H1 (cell line): ENCODE measurements around the gene ADAMTS13. TPM values are rescaled to one million over a fixed set of nuclear protein-coding genes. Genes with fewer than 3 reads are reported as not detected.

Experiments used
- CTCF ChIA-PET: fragments of 300-600 bp; sonication (Branson Sonifier 250); formaldehyde crosslinking; loops from one replicate; lab custom pipeline; 2021; ENCODE audit not compliant: partially characterized antibody; lab: Charles Lee
- POLR2A ChIA-PET: fragments of 300-600 bp; sonication (Branson Sonifier 250); formaldehyde crosslinking; loops from one replicate; lab custom pipeline; 2021; ENCODE audit warnings: inconsistent platforms; ENCODE audit not compliant: partially characterized antibody; lab: Charles Lee
- DNase-seq, 2 experiments: peaks; one replicate each; pipeline versions ENCODE4 v3.0.0 to v3.0.0-alpha.2; 2010 to 2022; ENCODE audit warnings: low spot score in 2 of 2, low read depth in 1 of 2, mixed read lengths in 1 of 2
- FAIRE-seq: peaks from 2 replicates; lab custom pipeline; 2011; peaks lifted over from hg19 to GRCh38; lab: Jason Lieb, UNC
- H2AFZ ChIP-seq: 2 replicates; pipeline ENCODE4 v1.8.1; 2012; ENCODE audit warnings: low read length, inconsistent platforms
- H2AK5ac ChIP-seq: 2 replicates; pipeline ENCODE4 v1.6.1; 2013; ENCODE audit warnings: low read depth, low read length
- H2BK120ac ChIP-seq: replicated peaks from 2 replicates; pipeline ENCODE3; 2013; ENCODE audit warnings: low read depth, low read length, inconsistent platforms
- H2BK12ac ChIP-seq: 2 replicates; pipeline ENCODE4 v1.6.1; 2013; ENCODE audit warnings: low read depth, low read length
- H2BK15ac ChIP-seq: 2 replicates; pipeline ENCODE4 v1.6.1; 2013; ENCODE audit warnings: low read length
- H2BK20ac ChIP-seq: 2 replicates; pipeline ENCODE4 v1.6.1; 2013; ENCODE audit warnings: low read length
- H2BK5ac ChIP-seq: 2 replicates; pipeline ENCODE4 v1.6.1; 2013; ENCODE audit warnings: low read depth, low read length
- H3K14ac ChIP-seq: 2 replicates; pipeline ENCODE4 v1.6.1; 2013; ENCODE audit warnings: inconsistent platforms; ENCODE audit not compliant: insufficient read length
- H3K18ac ChIP-seq: 2 replicates; pipeline ENCODE4 v1.6.1; 2013; ENCODE audit warnings: low read length; ENCODE audit errors: extremely low read depth
- H3K23ac ChIP-seq: 2 replicates; pipeline ENCODE4 v1.6.1; 2013; ENCODE audit warnings: inconsistent platforms; ENCODE audit not compliant: insufficient read length
- H3K23me2 ChIP-seq: 2 replicates; pipeline ENCODE4 v1.6.1; 2013; ENCODE audit warnings: low read depth, low read length
- H3K27ac ChIP-seq: 2 replicates; pipeline ENCODE4 v1.6.1; 2011; ENCODE audit warnings: low read depth, low read length, inconsistent platforms
- H3K27me3 ChIP-seq, 4 experiments: replicated peaks in 1 of 4; 1 replicate in 1 of 4; 2 replicates in 3 of 4; pipeline versions ENCODE4 v1.6.1 to v1.8.1; 2011 to 2013; ENCODE audit warnings: low read length in 3 of 4, mild to moderate bottlenecking in 3 of 4, inconsistent platforms in 2 of 4, mixed read lengths in 2 of 4, moderate library complexity in 1 of 4; ENCODE audit not compliant: control insufficient read depth in 3 of 4, insufficient read depth in 3 of 4; ENCODE audit errors: extremely low read depth in 1 of 4
- H3K36me3 ChIP-seq, 4 experiments: 2 replicates each; pipeline versions ENCODE4 v1.6.1 to v1.8.1; 2011 to 2013; ENCODE audit warnings: mild to moderate bottlenecking in 4 of 4, low read length in 3 of 4, moderate library complexity in 2 of 4, control low read depth in 1 of 4, inconsistent platforms in 1 of 4; ENCODE audit not compliant: insufficient read depth in 4 of 4, control insufficient read depth in 2 of 4
- H3K4ac ChIP-seq: replicated peaks from 2 replicates; pipeline ENCODE3; 2013; ENCODE audit warnings: low read length, low read depth, mixed read lengths, inconsistent platforms; ENCODE audit not compliant: insufficient read length
- H3K4me1 ChIP-seq, 4 experiments: replicated peaks in 1 of 4; 1 replicate in 1 of 4; 2 replicates in 3 of 4; pipeline versions ENCODE4 v1.6.1 to v1.8.1; 2011 to 2013; ENCODE audit warnings: low read length in 3 of 4, inconsistent platforms in 2 of 4, mixed read lengths in 1 of 4; ENCODE audit not compliant: insufficient read depth in 4 of 4, control insufficient read depth in 3 of 4
- H3K4me2 ChIP-seq, 2 experiments: 2 replicates each; pipeline versions ENCODE4 v1.6.1 to v1.8.1; 2011 to 2013; ENCODE audit warnings: low read depth in 2 of 2, low read length in 2 of 2, control low read depth in 1 of 2, inconsistent platforms in 1 of 2, mild to moderate bottlenecking in 1 of 2; ENCODE audit not compliant: insufficient read depth in 1 of 2
- H3K4me3 ChIP-seq, 4 experiments: fragments of 200-600, 300-600 bp in 1 of 4; sonication (generic), shearing (Covaris generic), sonication (Bioruptor Twin) in 1 of 4; 2 replicates each; pipeline versions ENCODE4 v1.5.1 to v1.8.1; 2011 to 2016; ENCODE audit warnings: low read length in 4 of 4, low read depth in 3 of 4, control low read depth in 2 of 4, inconsistent platforms in 2 of 4, mild to moderate bottlenecking in 2 of 4, mixed read lengths in 1 of 4, moderate library complexity in 1 of 4; ENCODE audit not compliant: insufficient read depth in 2 of 4; ENCODE audit errors: extremely low read depth in 1 of 4
- H3K56ac ChIP-seq: replicated peaks from 2 replicates; pipeline ENCODE3; 2013; ENCODE audit warnings: low read depth, mild to moderate bottlenecking, mixed read lengths, low read length, inconsistent platforms; ENCODE audit not compliant: insufficient read length
- H3K79me1 ChIP-seq: 2 replicates; pipeline ENCODE4 v1.6.1; 2013; ENCODE audit warnings: low read depth, low read length, control low read depth
- H3K79me2 ChIP-seq, 2 experiments: 2 replicates each; pipeline versions ENCODE4 v1.6.1 to v1.8.1; 2012 to 2013; ENCODE audit warnings: low read length in 2 of 2, mild to moderate bottlenecking in 2 of 2, inconsistent platforms in 1 of 2; ENCODE audit not compliant: insufficient read depth in 2 of 2, control insufficient read depth in 1 of 2
- H3K9ac ChIP-seq, 4 experiments: replicated peaks in 1 of 4; 1 replicate in 1 of 4; 2 replicates in 3 of 4; pipeline versions ENCODE4 v1.6.1 to v1.8.1; 2011 to 2013; ENCODE audit warnings: low read depth in 3 of 4, low read length in 3 of 4, control low read depth in 2 of 4, mild to moderate bottlenecking in 2 of 4, moderate library complexity in 2 of 4, inconsistent platforms in 1 of 4; ENCODE audit errors: extremely low read depth in 1 of 4
- H3K9me3 ChIP-seq, 2 experiments: 2 replicates each; pipeline versions ENCODE4 v1.6.1 to v1.8.1; 2012 to 2013; ENCODE audit warnings: mild to moderate bottlenecking in 2 of 2, moderate library complexity in 2 of 2, control low read depth in 1 of 2, inconsistent platforms in 1 of 2, low read depth in 1 of 2, low read length in 1 of 2, mixed read lengths in 1 of 2; ENCODE audit not compliant: insufficient read depth in 2 of 2
- H4K20me1 ChIP-seq, 2 experiments: replicated peaks in 1 of 2; 2 replicates each; pipeline versions ENCODE3 to v1.8.1; 2011 to 2013; ENCODE audit warnings: inconsistent platforms in 2 of 2, low read length in 2 of 2, mild to moderate bottlenecking in 1 of 2; ENCODE audit not compliant: insufficient read depth in 2 of 2, control insufficient read depth in 1 of 2
- H4K5ac ChIP-seq: 2 replicates; pipeline ENCODE4 v1.6.1; 2013; ENCODE audit warnings: low read length, low read depth, mixed read lengths, inconsistent platforms; ENCODE audit not compliant: insufficient read length
- H4K8ac ChIP-seq: 2 replicates; pipeline ENCODE4 v1.8.0; 2013; ENCODE audit warnings: mild to moderate bottlenecking, moderate library complexity, low read length, inconsistent platforms; ENCODE audit not compliant: insufficient read depth; ENCODE audit errors: extremely low read depth
- H4K91ac ChIP-seq: replicated peaks from 2 replicates; pipeline ENCODE3; 2013; ENCODE audit warnings: low read length, mixed read lengths, inconsistent platforms; ENCODE audit not compliant: insufficient read length
- BRCA1 ChIP-seq: IDR thresholded peaks from 2 replicates; pipeline ENCODE4 v1.6.1; 2012; ENCODE audit warnings: low read depth, low read length, improper control_type of control experiment
- CREB1 ChIP-seq: IDR thresholded peaks from 2 replicates; pipeline ENCODE4 v1.6.1; 2012; ENCODE audit warnings: inconsistent platforms
- FOSL1 ChIP-seq: IDR thresholded peaks from 2 replicates; pipeline ENCODE4 v1.6.1; 2011; ENCODE audit warnings: mild to moderate bottlenecking, low read depth, low read length, moderate library complexity; ENCODE audit not compliant: insufficient read depth
- KDM1A ChIP-seq: fragments of 200-600, 300-600 bp; sonication (generic); IDR thresholded peaks from 2 replicates; pipeline ENCODE4 v1.7.1; 2016; ENCODE audit warnings: mild to moderate bottlenecking, low read length, borderline replicate concordance
- TAF1 ChIP-seq: IDR thresholded peaks from 2 replicates; pipeline ENCODE4 v1.6.1; 2011; ENCODE audit warnings: mild to moderate bottlenecking, low read depth, low read length
- WGBS, 2 experiments: shearing (Covaris generic) in 1 of 2; methylation state at CpG; one replicate each; pipeline versions ENCODE4 v1.1.6 to v1.1.7; 2013 to 2015; ENCODE audit warnings: low lambda C conversion rate in 2 of 2, mixed read lengths in 2 of 2, inconsistent platforms in 1 of 2, low coverage in 1 of 2, missing lambda C conversion rate in 1 of 2; ENCODE audit not compliant: insufficient replicate concordance in 2 of 2, insufficient coverage in 1 of 2, insufficient read length in 1 of 2; ENCODE audit errors: extremely low coverage in 1 of 2, missing lambda C conversion rate in 1 of 2; 5-methylcytosine and 5-hydroxymethylcytosine counted together
- polyA plus RNA-seq, 7 experiments: library from polyadenylated mRNA; depleted of rRNA in 3 of 7; stranded (reverse) in 5 of 7; unstranded in 2 of 7; fragments of >200 nt in 5 of 7; fragments of 200-250 nt in 2 of 7; gene quantifications; 1 replicate in 5 of 7; 2 replicates in 1 of 7; 4 replicates in 1 of 7; pipeline versions ENCODE4 v1.2.1 to v1.2.3, GENCODE V29; 2011 to 2013; ENCODE audit warnings: missing spikeins in 2 of 7, mixed read lengths in 2 of 7
- total RNA-seq: library from RNA; stranded (reverse); fragmentation: NEBNext Ultra II Directional; extraction: Animal tissue kit (Norgen Biotek cat#: 25700); gene quantifications from 2 replicates; pipeline ENCODE4 v1.2.1, GENCODE V29; 2021
- TF ChIP-seq, protein P1 (sequence below): IDR thresholded peaks from 2 replicates; pipeline ENCODE4 v1.6.1; 2012; ENCODE audit warnings: inconsistent platforms

Gene ADAMTS13
- total and polyA plus RNA-seq, 2 of the 8 experiments (the other 6 are each of a cell fraction or from before 2014, with no cell fraction given), result 4.4 to 5.8 TPM

DNA sequence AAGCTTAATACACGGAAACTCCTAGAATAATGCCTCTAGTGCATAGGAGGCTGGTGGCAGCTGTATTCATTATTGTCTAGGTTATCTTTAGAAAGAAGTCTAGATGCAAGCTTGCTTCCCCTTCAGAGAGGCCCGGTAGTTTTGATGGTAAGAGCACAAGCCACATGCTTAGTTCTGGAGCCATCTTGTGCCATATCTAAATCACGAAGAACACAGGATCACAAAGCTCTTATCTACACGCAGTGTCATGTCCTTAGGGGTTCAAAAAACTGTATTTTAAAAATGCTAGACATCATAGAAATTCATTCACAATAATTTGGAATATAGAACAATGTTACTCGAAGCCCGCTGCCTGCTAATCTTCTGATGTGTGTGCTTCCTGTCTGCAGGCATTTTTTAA, 43.8 kb downstream of the ADAMTS13 start:
- no peak overlapping the region for H2BK5ac ChIP-seq
- no peak overlapping the region for H4K8ac ChIP-seq
- H3K4me2 ChIP-seq, result no peak overlapping the region
- CTCF ChIA-PET, result interaction anchor here (0.8 to 1.1 kb wide), 3 partner anchors 9 to 21 kb away, joined by 3 read pairs; no protein-coding TSS in a partner anchor
- H3K27ac ChIP-seq, result no peak overlapping the region
- DNase-seq (no peak), FAIRE-seq (no peak)
- H4K20me1 ChIP-seq, result peaks cover 1 to 18% of the 10 kb centered on the region in 2 experiments
- H4K91ac ChIP-seq, result no peak overlapping the region
- POLR2A ChIA-PET, result interaction anchor here (1.0 kb wide), 1 partner anchor 20 kb away, joined by 3 read pairs; no protein-coding TSS in a partner anchor
- no peak overlapping the region for H4K5ac ChIP-seq
- no peaks in the 10 kb centered on the region for H3K36me3 ChIP-seq
- H2BK20ac ChIP-seq, result no peak overlapping the region
- H3K9ac ChIP-seq, result no peak overlapping the region
- peaks cover 9% of the 10 kb centered on the region for H3K79me1 ChIP-seq
- WGBS, 2 experiments, result 87% methylated on average over 6 of the region's 6 CpGs; no CpG with 5 or more reads in 1 of the 2 experiments
- H2BK15ac ChIP-seq, result no peak overlapping the region
- peaks cover 0 to 5% (median 4%) of the 10 kb centered on the region in 4 experiments; a peak in 6 of 7 replicates for H3K4me1 ChIP-seq
- H3K23ac ChIP-seq, result no peak overlapping the region
- no peaks in the 10 kb centered on the region for H3K27me3 ChIP-seq
- no peak overlapping the region for H3K18ac ChIP-seq
- no peak overlapping the region for H2BK120ac ChIP-seq
- H3K79me2 ChIP-seq, result peaks cover 0 to 11% of the 10 kb centered on the region in 2 experiments; a peak in 2 of 4 replicates
- H2AK5ac ChIP-seq, result no peak overlapping the region
- no peak overlapping the region for H3K4ac ChIP-seq
- TF ChIP-seq, protein P1, sequence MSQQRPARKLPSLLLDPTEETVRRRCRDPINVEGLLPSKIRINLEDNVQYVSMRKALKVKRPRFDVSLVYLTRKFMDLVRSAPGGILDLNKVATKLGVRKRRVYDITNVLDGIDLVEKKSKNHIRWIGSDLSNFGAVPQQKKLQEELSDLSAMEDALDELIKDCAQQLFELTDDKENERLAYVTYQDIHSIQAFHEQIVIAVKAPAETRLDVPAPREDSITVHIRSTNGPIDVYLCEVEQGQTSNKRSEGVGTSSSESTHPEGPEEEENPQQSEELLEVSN, result no peak
- TF ChIP-seq TAF1 (no peak), KDM1A (no peak), FOSL1 (no peak), CREB1 (no peak), BRCA1 (no peak)
- H2BK12ac ChIP-seq, result no peak overlapping the region
- H3K14ac ChIP-seq, result no peak overlapping the region
- H2AFZ ChIP-seq, result no peak overlapping the region
- no peaks in the 10 kb centered on the region for H3K23me2 ChIP-seq
- no peak overlapping the region for H3K56ac ChIP-seq
- no peaks in the 10 kb centered on the region for H3K9me3 ChIP-seq
- H3K4me3 ChIP-seq, result no peak overlapping the region
